A549 treated with CORT108297 at 1 μM for 4 hours (cell line): ENCODE measurements around the gene SCNM1. TPM values are rescaled to one million over a fixed set of nuclear protein-coding genes. Genes with fewer than 3 reads are reported as not detected.

Experiments used
- total RNA-seq: library from RNA; stranded (reverse); fragments of 200-300 nt; extraction: Qiagen RNA extraction; gene quantifications from 5 replicates; pipeline ENCODE4 v1.2.3, GENCODE V29; 2022

SCNM1 gene
- 44.0 to 49.0 TPM (median 44.9 TPM) in 5 replicates for total RNA-seq

GRCh38 chr1:151165738-151166504 lies at the start of gene SCNM1, which contains the start of gene LYSMD1:
Gene SCNM1 (plus strand): TSS chr1:151166144. CDS start chr1:151166153, 9 bp downstream.
Gene LYSMD1 (minus strand): TSS chr1:151165902. CDS start chr1:151165258, 644 bp downstream.

GRCh38 chr1:151146412-151147131 lies 19.4 kb upstream of the SCNM1 start, which contains the start of gene SEMA6C:
Gene SEMA6C (minus strand): TSS chr1:151146631. CDS start chr1:151142621, 4,010 bp downstream.

GRCh38 chr1:151156515-151156819 lies 9.5 kb upstream of the SCNM1 start, which contains the start of gene TNFAIP8L2:
Gene TNFAIP8L2 (plus strand): TSS chr1:151156649. CDS start chr1:151158698, 2,049 bp downstream.

GRCh38 chr1:151175863-151176262 lies 9.9 kb downstream of the SCNM1 start, which contains the start of gene TMOD4:
Gene TMOD4 (minus strand): TSS chr1:151175981. CDS start chr1:151174875, 1,106 bp downstream.

GRCh38 chr1:151189637-151190445 lies 23.9 kb downstream of the SCNM1 start, which contains the start of gene VPS72:
Gene VPS72 (minus strand): TSS chr1:151190197. CDS start chr1:151190121, 76 bp downstream.

GRCh38 chr1:151198254-151199127 lies 32.5 kb downstream of the SCNM1 start, which contains the start of gene PIP5K1A:
Gene PIP5K1A (plus strand): TSS chr1:151198552. CDS start chr1:151198997, 445 bp downstream.

Other genes starting within 250 kb of the SCNM1 start
- 20.7 to 27.7 TPM (median 23.5 TPM) in 5 replicates for gene SETDB1, start 239.8 kb upstream of the SCNM1 start, total RNA-seq
- 249 to 260 TPM (median 254 TPM) in 5 replicates for gene CERS2, start 191.3 kb upstream of the SCNM1 start, total RNA-seq
- 0.63 to 1.1 TPM (median 0.85 TPM) in 5 replicates for gene ANXA9, start 183.9 kb upstream of the SCNM1 start, total RNA-seq
- 2.9 to 3.6 TPM (median 3.3 TPM) in 5 replicates for gene MINDY1, start 159.2 kb upstream of the SCNM1 start, total RNA-seq
- 11.9 to 16.0 TPM (median 14.8 TPM) in 5 replicates for gene PRUNE1, start 157.7 kb upstream of the SCNM1 start, total RNA-seq
- gene BNIPL, start 129.6 kb upstream of the SCNM1 start, total RNA-seq: 0.07 to 0.12 TPM (median 0.07 TPM) in 5 replicates
- 5.8 to 8.9 TPM (median 7.1 TPM) in 5 replicates for gene C1orf56, start 118.4 kb upstream of the SCNM1 start, total RNA-seq
- 71.6 to 85.1 TPM (median 74.0 TPM) in 5 replicates for gene CDC42SE1, start 106.5 kb upstream of the SCNM1 start, total RNA-seq
- gene MLLT11, start 105.7 kb upstream of the SCNM1 start, total RNA-seq: 14.5 to 18.8 TPM (median 17.8 TPM) in 5 replicates
- gene GABPB2, start 95.4 kb upstream of the SCNM1 start, total RNA-seq: 2.7 to 3.9 TPM (median 3.5 TPM) in 5 replicates
- gene SEMA6C, start 19.5 kb upstream of the SCNM1 start, total RNA-seq: 1.3 to 2.5 TPM (median 1.9 TPM) in 5 replicates
- not detected in 5 replicates for gene TNFAIP8L2, start 9.5 kb upstream of the SCNM1 start, total RNA-seq
- gene LYSMD1, start 242 bp upstream of the SCNM1 start, total RNA-seq: 5.3 to 7.5 TPM (median 6.6 TPM) in 5 replicates
- 0.30 to 0.46 TPM (median 0.35 TPM) in 4 of 5 replicates, not detected in the other for gene TMOD4, start 9.8 kb downstream of the SCNM1 start, total RNA-seq
- 39.9 to 66.6 TPM (median 45.1 TPM) in 5 replicates for gene VPS72, start 24.1 kb downstream of the SCNM1 start, total RNA-seq
- 42.3 to 54.3 TPM (median 44.7 TPM) in 5 replicates for gene PIP5K1A, start 32.4 kb downstream of the SCNM1 start, total RNA-seq
- gene PSMD4, start 88.6 kb downstream of the SCNM1 start, total RNA-seq: 172 to 208 TPM (median 186 TPM) in 5 replicates
- gene ZNF687, start 116.2 kb downstream of the SCNM1 start, total RNA-seq: 11.8 to 15.3 TPM (median 14.0 TPM) in 5 replicates
- 24.1 to 27.9 TPM (median 26.2 TPM) in 5 replicates for gene PI4KB, start 161.3 kb downstream of the SCNM1 start, total RNA-seq
- 23.7 to 28.4 TPM (median 25.6 TPM) in 5 replicates for gene RFX5, start 181.1 kb downstream of the SCNM1 start, total RNA-seq
- gene SELENBP1, start 206.6 kb downstream of the SCNM1 start, total RNA-seq: 5.9 to 8.4 TPM (median 6.1 TPM) in 5 replicates
- gene PSMB4, start 233.4 kb downstream of the SCNM1 start, total RNA-seq: 362 to 444 TPM (median 420 TPM) in 5 replicates